ENCODE data around the gene TRAIP. TPM values are rescaled to one million over a fixed set of nuclear protein-coding genes. Genes with fewer than 3 reads are reported as not detected.

The TRAIP gene
- total RNA-seq, 2 experiments from 2014 or later, result 22.7 to 25.3 TPM

DNA sequence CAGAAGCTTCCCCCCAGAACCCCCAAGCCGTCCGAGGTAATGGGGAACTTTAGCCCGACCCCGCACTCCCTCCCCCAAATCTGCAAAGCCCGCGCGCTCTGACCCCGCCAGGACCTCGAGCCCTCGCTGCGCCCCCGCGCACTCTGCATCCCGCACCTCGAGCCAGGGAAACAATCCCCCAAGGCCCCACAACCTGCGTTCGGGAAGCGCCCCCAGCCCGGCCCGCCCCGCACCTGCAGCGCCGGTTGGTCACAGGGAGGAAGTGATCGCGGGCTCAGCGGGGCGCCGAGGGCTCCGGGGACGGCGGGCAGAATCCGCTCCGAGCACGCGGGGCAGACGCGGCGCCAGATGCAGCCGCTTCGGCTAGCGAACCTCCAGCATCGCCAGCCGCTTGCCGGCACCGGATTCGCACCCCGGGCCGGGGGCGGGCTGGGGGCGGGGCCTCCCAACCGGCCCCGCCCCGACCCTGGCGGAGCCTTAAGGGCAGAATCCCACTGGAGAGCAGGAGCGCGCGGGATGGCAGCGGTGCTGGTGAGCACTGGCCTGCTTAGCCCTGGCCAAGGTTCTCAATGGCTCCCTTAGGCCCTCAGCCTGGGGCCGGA is 13.3 kb upstream of the TRAIP start, which contains the start of gene CAMKV:
Gene CAMKV (minus strand): TSS at position 382 of the 602 bp plus-strand sequence. CDS start 7,518 bp downstream, outside the sequence.
- H3K27me3 Mint-ChIP-seq, result peaks cover 19% of the 10 kb centered on the region
- intact Hi-C loops (cut with micrococcal nuclease), result no loop called here
- peaks cover 7% of the 10 kb centered on the region for H3K4me1 Mint-ChIP-seq (ENCODE audit: low read depth)
- POLR2A ChIA-PET, result no interaction called here
- H3K4me3 Mint-ChIP-seq, result no peak within 1 kb of the TSS
- H3K36me3 Mint-ChIP-seq, result no peaks in the 10 kb centered on the region
- DNase-seq, result peak; percentile 38
- no peak within 1 kb of the TSS for H3K27ac Mint-ChIP-seq
- CTCF ChIA-PET, result interaction anchor here (0.9 to 2.8 kb wide), 3 partner anchors 30 to 330 kb away, joined by 3 to 9 read pairs (median 4); no protein-coding TSS in a partner anchor
- H3K9me3 Mint-ChIP-seq, result no peaks in the 10 kb centered on the region

GRCh38 chr3:49868862-49869466 is 12.6 kb upstream of the TRAIP start:
- intact Hi-C loops (cut with micrococcal nuclease), result no loop called here
- no peaks in the 10 kb centered on the region for H3K36me3 Mint-ChIP-seq
- H3K4me3 Mint-ChIP-seq, result no peak overlapping the region
- DNase-seq, result peak; percentile 14
- ChIA-PET CTCF (interaction anchor here (0.9 to 2.0 kb wide), 3 partner anchors 30 to 329 kb away, joined by 3 to 5 read pairs (median 4); no protein-coding TSS in a partner anchor), POLR2A (no interaction called here)
- H3K4me1 Mint-ChIP-seq (ENCODE audit: low read depth), result peaks cover 7% of the 10 kb centered on the region
- no peaks in the 10 kb centered on the region for H3K9me3 Mint-ChIP-seq
- H3K27me3 Mint-ChIP-seq, result peaks cover 21% of the 10 kb centered on the region
- no peak overlapping the region for H3K27ac Mint-ChIP-seq

DNA sequence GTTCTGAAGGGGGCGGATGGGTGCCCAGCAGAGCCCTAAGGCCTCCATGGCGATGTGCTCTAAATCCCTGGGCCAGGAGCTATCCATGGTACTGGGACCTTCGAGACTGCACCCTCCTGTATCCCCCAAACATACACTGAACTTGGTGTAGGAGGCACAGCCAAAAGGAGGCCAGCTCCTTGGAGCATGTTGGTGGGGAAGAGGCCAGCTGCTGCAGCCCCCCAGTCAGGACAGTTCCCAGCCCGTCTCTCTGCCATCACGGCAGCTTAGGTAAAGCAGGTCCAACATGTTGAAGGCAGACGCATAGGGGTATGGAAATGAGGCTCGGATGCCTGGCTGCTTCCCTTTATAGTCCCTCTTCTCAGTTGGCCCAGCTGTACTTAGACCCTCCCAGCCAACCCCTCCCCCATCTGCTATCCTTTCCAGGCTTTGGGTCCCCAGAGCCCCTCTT is 11.5 kb upstream of the TRAIP start:
- peaks cover 5% of the 10 kb centered on the region for H3K4me1 Mint-ChIP-seq (ENCODE audit: low read depth)
- intact Hi-C loops (cut with micrococcal nuclease), result no loop called here
- H3K27me3 Mint-ChIP-seq, result peaks cover 23% of the 10 kb centered on the region
- no peaks in the 10 kb centered on the region for H3K36me3 Mint-ChIP-seq
- peak; percentile 40 for DNase-seq
- POLR2A ChIA-PET, result no interaction called here
- H3K4me3 Mint-ChIP-seq, result no peak overlapping the region
- H3K27ac Mint-ChIP-seq, result no peak overlapping the region
- CTCF ChIA-PET, result interaction anchor here (2.0 kb wide), 1 partner anchor 29 kb away, joined by 5 read pairs; no protein-coding TSS in a partner anchor
- no peaks in the 10 kb centered on the region for H3K9me3 Mint-ChIP-seq

- intact Hi-C loops (cut with micrococcal nuclease), result no loop called here
These were observed 11.0 kb upstream of the TRAIP start for GRCh38 chr3:49867400-49867799.

DNA sequence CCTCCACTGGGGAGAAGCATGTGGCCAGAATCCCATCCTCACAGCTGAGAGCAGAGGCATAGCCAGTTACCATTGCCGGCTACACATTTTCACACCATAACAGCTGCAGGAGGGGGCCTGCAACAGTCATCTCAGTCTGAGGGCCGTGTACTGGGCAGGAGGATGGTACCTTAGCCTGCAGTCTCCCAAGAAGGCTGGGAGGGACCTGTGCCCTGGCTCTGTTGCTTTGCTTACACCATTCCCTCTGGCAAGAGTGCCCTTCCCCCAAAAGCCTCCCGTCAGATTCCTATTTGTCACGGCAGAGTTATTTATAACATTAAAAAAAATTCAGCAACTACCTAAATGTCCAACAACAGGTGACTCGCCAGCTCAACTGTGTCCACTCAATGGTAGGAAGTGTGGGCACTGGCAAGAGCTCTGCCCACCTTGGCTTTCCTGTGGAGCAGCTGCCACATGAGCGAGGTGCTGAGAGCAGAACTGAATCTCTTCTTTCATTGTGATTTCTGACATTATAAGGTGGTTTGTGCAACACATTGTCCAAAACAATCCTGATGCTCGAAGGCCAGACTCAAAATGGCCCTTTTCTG is 8.9 kb upstream of the TRAIP start:
- intact Hi-C loops (cut with micrococcal nuclease), result no loop called here
- H3K4me1 Mint-ChIP-seq (ENCODE audit: low read depth), result peaks cover 3% of the 10 kb centered on the region
- ChIA-PET POLR2A (no interaction called here), CTCF (interaction anchor here (1.0 kb wide), 1 partner anchor 26 kb away, joined by 3 read pairs; no protein-coding TSS in a partner anchor)
- peaks cover 23% of the 10 kb centered on the region for H3K27me3 Mint-ChIP-seq
- H3K27ac Mint-ChIP-seq, result no peak overlapping the region
- DNase-seq, result no peak
- no peak overlapping the region for H3K4me3 Mint-ChIP-seq
- no peaks in the 10 kb centered on the region for H3K36me3 Mint-ChIP-seq
- H3K9me3 Mint-ChIP-seq, result no peaks in the 10 kb centered on the region

More at GRCh38 chr3:49867400-49867799, 11.0 kb upstream of the TRAIP start:
- ChIA-PET CTCF (interaction anchor here (2.0 kb wide), 1 partner anchor 28 kb away, joined by 5 read pairs; no protein-coding TSS in a partner anchor), POLR2A (no interaction called here)
- no peaks in the 10 kb centered on the region for H3K9me3 Mint-ChIP-seq
- peaks cover 23% of the 10 kb centered on the region for H3K27me3 Mint-ChIP-seq
- H3K36me3 Mint-ChIP-seq, result no peaks in the 10 kb centered on the region
- peaks cover 3% of the 10 kb centered on the region for H3K4me1 Mint-ChIP-seq (ENCODE audit: low read depth)
- no peak for DNase-seq
- H3K27ac Mint-ChIP-seq, result no peak overlapping the region
- no peak overlapping the region for H3K4me3 Mint-ChIP-seq

- Mint-ChIP-seq H3K36me3 (no peaks in the 10 kb centered on the region), H3K27ac (no peak overlapping the region), H3K9me3 (no peaks in the 10 kb centered on the region), H3K27me3 (peaks cover 22% of the 10 kb centered on the region), H3K4me3 (no peak overlapping the region), H3K4me1 (ENCODE audit: low read depth) (peaks cover 3% of the 10 kb centered on the region)
- intact Hi-C loops (cut with micrococcal nuclease), result no loop called here
- no peak for DNase-seq
- ChIA-PET POLR2A (no interaction called here), CTCF (interaction anchor here (1.0 kb wide), 1 partner anchor 26 kb away, joined by 3 read pairs; no protein-coding TSS in a partner anchor)
These were observed 8.1 kb upstream of the TRAIP start for GRCh38 chr3:49864505-49864904.

- Mint-ChIP-seq H3K27me3 (peaks cover 4% of the 10 kb centered on the region), H3K36me3 (no peaks in the 10 kb centered on the region), H3K4me3 (no peak overlapping the region), H3K9me3 (no peaks in the 10 kb centered on the region), H3K4me1 (ENCODE audit: low read depth) (peaks cover 13% of the 10 kb centered on the region), H3K27ac (no peak overlapping the region)
- CTCF ChIA-PET, result no interaction called here
- intact Hi-C loops (cut with micrococcal nuclease), result loop anchor here (5.0 kb wide), 2 partner anchors 72 to 142 kb away; partner anchors contain the start of genes AMIGO3 and IP6K1
- no peak for DNase-seq
- POLR2A ChIA-PET, result no interaction called here
These were observed 3.4 kb upstream of the TRAIP start for GRCh38 chr3:49859576-49860305.

DNA sequence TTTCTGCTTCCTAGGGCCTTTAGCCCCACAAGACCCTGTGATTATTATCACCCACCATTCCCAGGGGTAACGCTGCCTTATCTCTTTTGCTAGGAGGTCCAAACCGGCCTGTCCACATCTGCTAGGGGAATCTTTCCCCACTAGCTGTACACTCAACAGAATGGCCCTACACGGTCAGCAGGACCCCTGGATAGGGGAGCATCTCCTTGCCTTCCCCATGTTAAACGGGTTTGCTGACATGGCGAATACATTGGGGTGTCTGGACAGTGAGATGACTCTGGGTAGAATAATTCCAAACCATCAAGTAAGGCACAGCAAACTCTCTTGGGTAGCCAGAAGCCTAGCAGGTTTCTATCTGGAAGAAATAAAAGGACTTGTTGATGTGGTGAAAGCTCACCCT is 702 bp downstream of the TRAIP start:
- Mint-ChIP-seq H3K9me3 (no peaks in the 10 kb centered on the region), H3K36me3 (no peaks in the 10 kb centered on the region), H3K27ac (peak overlapping the region; percentile 72), H3K4me3 (peak overlapping the region; percentile 97), H3K27me3 (no peaks in the 10 kb centered on the region), H3K4me1 (ENCODE audit: low read depth) (peaks cover 13% of the 10 kb centered on the region)
- DNase-seq, result no peak
- ChIA-PET POLR2A (no interaction called here), CTCF (interaction anchor here (2.6 to 3.1 kb wide), 2 partner anchors 17 to 53 kb away, joined by 10 to 14 read pairs; partner anchors contain the start of gene INKA1)
- intact Hi-C loops (cut with micrococcal nuclease), result loop anchor here (1.0 to 5.0 kb wide), 3 partner anchors 51 to 138 kb away; partner anchors contain the start of genes AMIGO3 and IP6K1

DNA sequence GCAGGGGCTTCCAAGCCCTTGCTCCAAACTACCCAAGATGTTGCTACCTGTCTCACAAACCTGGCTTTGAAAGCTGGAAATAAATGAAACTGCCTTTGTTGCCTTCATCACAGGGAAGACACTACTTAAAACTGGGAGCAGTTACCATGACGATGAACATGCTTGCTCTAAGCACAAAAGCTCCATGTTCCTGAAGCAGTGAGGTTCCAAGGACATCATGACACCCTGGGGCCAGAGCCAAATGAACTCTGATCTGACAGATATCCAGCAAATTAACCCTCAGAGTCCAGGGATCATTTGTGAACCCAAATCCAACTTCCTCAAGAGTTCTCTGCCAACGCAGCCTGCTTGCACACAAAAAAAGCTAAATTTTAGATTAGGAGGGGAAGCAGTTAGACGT is 10.7 kb downstream of the TRAIP start:
- POLR2A ChIA-PET, result no interaction called here

DNA sequence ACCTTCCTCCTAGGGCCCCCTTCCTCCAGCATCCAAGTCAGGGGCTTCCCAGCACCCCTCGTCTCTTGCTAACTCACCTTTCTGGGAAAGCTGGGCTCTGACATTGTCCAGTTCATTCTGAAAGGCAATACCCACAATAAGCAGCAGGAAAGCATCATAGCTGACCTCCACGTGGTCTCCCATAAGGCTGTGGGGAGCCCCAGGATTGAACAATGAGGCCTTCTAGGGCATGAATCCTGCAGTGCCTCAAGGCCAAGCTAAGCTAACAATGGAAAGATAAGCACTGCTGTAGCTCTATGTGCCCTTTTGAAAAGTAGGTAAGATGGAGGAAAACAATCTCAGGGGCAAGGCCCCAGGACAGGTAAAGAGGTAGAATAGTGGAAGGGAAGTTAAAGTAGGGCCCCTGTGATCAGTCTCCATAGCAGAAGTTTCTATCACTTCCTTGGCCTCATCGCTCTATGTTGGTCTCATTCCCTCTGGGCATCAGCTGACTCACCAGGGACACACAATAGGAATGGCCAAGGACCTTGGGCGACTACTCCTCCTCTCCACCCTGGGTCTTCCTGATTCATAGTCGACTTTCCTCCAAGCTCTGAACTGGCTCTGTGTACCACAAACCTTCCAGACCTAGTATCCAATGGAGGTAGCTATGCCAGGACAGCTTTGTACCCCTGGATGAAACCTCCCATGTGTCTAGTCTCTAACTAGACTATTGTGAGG is 11.7 kb downstream of the TRAIP start:
- no peak overlapping the region for H3K4me3 Mint-ChIP-seq
- ChIA-PET CTCF (interaction anchor here (2.0 to 7.0 kb wide), 2 partner anchors 9 to 43 kb away, joined by 5 to 50 read pairs; partner anchors contain the start of genes CDHR4 and INKA1), POLR2A (no interaction called here)
- no peaks in the 10 kb centered on the region for H3K4me1 Mint-ChIP-seq (ENCODE audit: low read depth)
- peaks cover 7% of the 10 kb centered on the region for H3K36me3 Mint-ChIP-seq
- H3K9me3 Mint-ChIP-seq, result no peaks in the 10 kb centered on the region
- intact Hi-C loops (cut with micrococcal nuclease), result no loop called here
- no peak overlapping the region for H3K27ac Mint-ChIP-seq
- no peaks in the 10 kb centered on the region for H3K27me3 Mint-ChIP-seq
- no peak for DNase-seq

More for the DNA sequence above, 10.7 kb downstream of the TRAIP start:
- H3K9me3 Mint-ChIP-seq, result no peaks in the 10 kb centered on the region
- CTCF ChIA-PET, result interaction anchor here (0.8 to 7.0 kb wide), 3 partner anchors 9 to 44 kb away, joined by 3 to 50 read pairs (median 5); partner anchors contain the start of genes CDHR4 and INKA1
- no peaks in the 10 kb centered on the region for H3K4me1 Mint-ChIP-seq (ENCODE audit: low read depth)
- intact Hi-C loops (cut with micrococcal nuclease), result no loop called here
- no peak overlapping the region for H3K27ac Mint-ChIP-seq
- H3K4me3 Mint-ChIP-seq, result no peak overlapping the region
- H3K36me3 Mint-ChIP-seq, result peaks cover 7% of the 10 kb centered on the region
- no peak for DNase-seq
- H3K27me3 Mint-ChIP-seq, result no peaks in the 10 kb centered on the region

GRCh38 chr3:49842843-49843517 is 13.4 kb downstream of the TRAIP start:
- H3K27ac Mint-ChIP-seq, result no peak overlapping the region
- no peak overlapping the region for H3K4me3 Mint-ChIP-seq
- no peak for DNase-seq
- H3K27me3 Mint-ChIP-seq, result no peaks in the 10 kb centered on the region
- peaks cover 9% of the 10 kb centered on the region for H3K36me3 Mint-ChIP-seq
- POLR2A ChIA-PET, result no interaction called here
- H3K9me3 Mint-ChIP-seq, result no peaks in the 10 kb centered on the region
- CTCF ChIA-PET, result interaction anchor here (7.0 kb wide), 1 partner anchor 42 kb away, joined by 50 read pairs; the partner anchor contains the start of genes CDHR4 and INKA1
- peaks cover 1% of the 10 kb centered on the region for H3K4me1 Mint-ChIP-seq (ENCODE audit: low read depth)
- intact Hi-C loops (cut with micrococcal nuclease), result no loop called here

Data from activated CD4-positive, alpha-beta memory T cell treated with anti-CD3 and anti-CD28 coated beads for 36 hours (primary cell).